GM12865 (cell line): ENCODE measurements around the gene FOXL1.

ENCODE experiments used
- DNase-seq: peaks from one replicate; pipeline ENCODE4 v3.0.0; 2010; ENCODE audit warnings: low read depth
- H3K4me3 ChIP-seq: 2 replicates; pipeline ENCODE4 v1.5.1; 2011; ENCODE audit warnings: mild to moderate bottlenecking, low read depth, low read length, control low read depth
- CTCF ChIP-seq: IDR thresholded peaks from 2 replicates; pipeline ENCODE4 v1.5.1; 2011; ENCODE audit warnings: low read length, control low read depth, low read depth, inconsistent platforms; ENCODE audit not compliant: insufficient read depth; ENCODE audit errors: missing control alignments

FOXL1 gene

GRCh38 chr16:86608301-86608747 lies 30.0 kb downstream of the FOXL1 start:
- no peak for DNase-seq
- H3K4me3 ChIP-seq, result no peak overlapping the region
- TF ChIP-seq CTCF, result no peak

- DNase-seq, result no peak
- no peak for TF ChIP-seq CTCF
Observed at GRCh38 chr16:86609115-86609514, 30.8 kb downstream of the FOXL1 start.

GRCh38 chr16:86609661-86610060 lies 31.3 kb downstream of the FOXL1 start:
- no peak for TF ChIP-seq CTCF
- H3K4me3 ChIP-seq, result no peak overlapping the region
- DNase-seq, result no peak

More at GRCh38 chr16:86609115-86609514, 30.8 kb downstream of the FOXL1 start:
- H3K4me3 ChIP-seq, result no peak overlapping the region

- no peak overlapping the region for H3K4me3 ChIP-seq
- no peak for TF ChIP-seq CTCF
- no peak for DNase-seq
Observed at GRCh38 chr16:86610779-86611524, 32.6 kb downstream of the FOXL1 start.

DNA sequence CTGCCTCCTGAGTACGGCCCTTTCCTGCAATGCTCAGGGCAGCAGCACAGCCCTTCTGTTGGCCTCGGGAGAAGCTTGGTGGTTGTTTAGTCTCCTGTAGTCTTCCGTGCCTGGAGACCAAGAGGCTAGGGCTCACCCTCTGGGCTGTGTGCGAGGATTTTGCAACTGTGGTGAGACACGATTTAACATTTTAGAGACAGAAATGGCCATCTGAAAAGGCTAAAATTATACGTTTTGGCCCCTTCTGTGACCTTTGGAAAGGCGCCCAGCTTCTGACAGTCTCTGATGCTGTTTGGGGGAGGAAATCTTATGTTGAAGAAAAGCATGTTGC lies 33.1 kb downstream of the FOXL1 start:
- no peak for DNase-seq
- H3K4me3 ChIP-seq, result no peak overlapping the region
- no peak for TF ChIP-seq CTCF

DNA sequence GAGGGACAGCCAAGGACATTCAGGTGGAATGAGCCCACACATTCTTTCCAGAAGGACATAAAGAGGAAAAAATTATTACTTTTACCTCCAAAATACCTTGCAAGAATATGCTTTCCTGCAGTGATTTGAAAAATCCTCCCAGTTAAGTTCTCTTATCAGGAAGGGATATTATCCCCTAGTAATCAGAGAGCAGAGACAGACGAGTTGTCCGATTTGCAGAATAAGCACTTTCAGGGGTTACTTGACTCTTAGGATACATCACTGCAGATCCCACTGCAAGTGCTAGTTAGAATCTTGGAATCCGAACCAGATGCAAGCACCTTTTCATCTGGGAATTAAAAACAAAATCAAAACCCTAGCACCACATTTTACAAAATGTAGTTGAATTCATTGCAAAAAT lies 33.6 kb downstream of the FOXL1 start:
- no peak for TF ChIP-seq CTCF
- no peak for DNase-seq
- no peak overlapping the region for H3K4me3 ChIP-seq

- DNase-seq, result no peak
- H3K4me3 ChIP-seq, result no peak overlapping the region
- no peak for TF ChIP-seq CTCF
Observed at GRCh38 chr16:86614699-86615098, 36.4 kb downstream of the FOXL1 start.
